Measurements from ENCODE around the gene APOL2. TPM values are rescaled to one million over a fixed set of nuclear protein-coding genes. Genes with fewer than 3 reads are reported as not detected.
"Not testable (repeated sequence)": the region's sequence is repeated elsewhere in the genome, so short reads cannot be mapped to it uniquely, and the experiment has no call there.

The APOL2 gene
- total RNA-seq, 1 donor from 2014 or later: 57.7 TPM

GRCh38 chr22:36196254-36197064, 42.9 kb downstream of the APOL2 start:
- DNase-seq: no peak

- DNase-seq: peak; percentile 84
Measured at GRCh38 chr22:36194971-36195370, 44.4 kb downstream of the APOL2 start.

DNA sequence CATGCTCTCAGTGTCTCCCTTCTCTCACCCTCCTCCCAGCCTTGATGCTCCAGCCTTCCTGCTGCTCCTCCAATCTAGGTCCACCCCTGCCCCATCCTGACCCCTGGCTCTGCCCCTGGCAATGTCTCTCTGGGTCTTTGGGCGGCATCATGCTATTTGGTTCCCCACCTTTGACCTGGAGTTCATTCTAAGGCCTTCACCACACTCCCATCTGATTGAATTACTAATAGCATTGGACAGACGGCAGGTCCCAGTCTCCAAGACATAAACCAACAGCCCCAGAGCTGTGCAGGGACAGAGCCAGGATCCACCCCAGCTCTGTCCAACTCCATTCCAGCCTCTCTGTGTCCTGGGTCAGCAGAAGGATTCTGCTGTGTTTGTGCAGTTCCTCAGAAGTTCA, 44.9 kb downstream of the APOL2 start:
- DNase-seq: no peak

GRCh38 chr22:36193577-36193976, 45.8 kb downstream of the APOL2 start:
- DNase-seq: no peak

GRCh38 chr22:36193171-36193570, 46.2 kb downstream of the APOL2 start:
- DNase-seq: peak; percentile 66

DNA sequence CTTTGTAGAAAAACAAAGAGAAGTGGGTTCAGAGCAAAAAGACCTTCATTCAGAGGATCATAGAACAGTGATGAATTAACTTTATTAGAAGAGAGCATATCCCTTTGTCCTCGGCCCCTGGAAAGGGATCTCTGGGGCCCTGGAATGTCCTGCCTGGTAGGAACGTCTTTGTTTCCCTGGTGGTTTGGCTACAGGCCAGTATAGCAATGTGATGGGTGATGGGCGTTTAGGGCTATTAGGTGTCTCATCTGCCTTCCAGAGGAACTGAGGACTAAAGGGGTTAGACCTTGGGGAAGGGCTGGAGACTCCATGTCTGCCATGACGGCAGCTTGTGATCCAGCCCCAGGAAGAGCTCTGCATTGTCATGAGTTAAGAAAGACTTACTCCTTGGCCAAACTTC, 46.8 kb downstream of the APOL2 start:
- DNase-seq: peak; percentile 47

DNA sequence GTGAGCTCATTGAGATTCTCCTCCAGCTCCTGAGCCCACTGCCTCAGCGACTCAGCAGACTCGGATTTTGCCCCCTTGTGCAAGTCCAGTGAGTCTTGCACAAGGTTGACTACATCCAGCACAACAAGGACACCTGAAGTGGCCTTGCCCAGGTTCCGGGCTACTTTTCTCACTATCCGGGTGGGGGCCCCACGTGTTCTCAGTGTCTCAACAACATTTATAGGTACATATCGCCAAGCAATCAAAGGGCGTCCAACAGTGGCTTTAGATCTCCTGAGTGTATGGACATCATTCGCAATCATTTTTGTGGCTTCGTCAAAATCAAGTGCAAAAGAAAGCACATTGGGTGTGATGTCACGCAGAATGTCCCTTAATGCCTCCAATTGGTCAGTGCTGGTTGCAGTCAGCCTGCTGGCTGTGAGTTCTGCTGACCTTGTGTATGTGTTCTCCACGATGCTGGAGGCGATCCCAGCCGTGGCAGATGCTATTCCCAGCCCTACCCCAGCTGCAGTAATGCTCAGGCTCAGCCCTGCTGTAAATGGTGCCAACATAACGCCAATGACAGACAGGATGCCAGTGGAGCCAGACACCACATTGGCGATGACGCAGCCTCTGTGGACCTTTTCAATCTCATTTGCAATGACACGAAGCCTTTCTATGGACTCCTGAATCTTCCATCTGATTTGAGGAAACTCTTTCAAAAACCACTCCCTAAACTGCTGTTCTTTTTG, 48.1 kb downstream of the APOL2 start:
- DNase-seq: no peak

GRCh38 chr22:36187862-36188261, 51.5 kb downstream of the APOL2 start:
- DNase-seq: not testable (repeated sequence)

DNA sequence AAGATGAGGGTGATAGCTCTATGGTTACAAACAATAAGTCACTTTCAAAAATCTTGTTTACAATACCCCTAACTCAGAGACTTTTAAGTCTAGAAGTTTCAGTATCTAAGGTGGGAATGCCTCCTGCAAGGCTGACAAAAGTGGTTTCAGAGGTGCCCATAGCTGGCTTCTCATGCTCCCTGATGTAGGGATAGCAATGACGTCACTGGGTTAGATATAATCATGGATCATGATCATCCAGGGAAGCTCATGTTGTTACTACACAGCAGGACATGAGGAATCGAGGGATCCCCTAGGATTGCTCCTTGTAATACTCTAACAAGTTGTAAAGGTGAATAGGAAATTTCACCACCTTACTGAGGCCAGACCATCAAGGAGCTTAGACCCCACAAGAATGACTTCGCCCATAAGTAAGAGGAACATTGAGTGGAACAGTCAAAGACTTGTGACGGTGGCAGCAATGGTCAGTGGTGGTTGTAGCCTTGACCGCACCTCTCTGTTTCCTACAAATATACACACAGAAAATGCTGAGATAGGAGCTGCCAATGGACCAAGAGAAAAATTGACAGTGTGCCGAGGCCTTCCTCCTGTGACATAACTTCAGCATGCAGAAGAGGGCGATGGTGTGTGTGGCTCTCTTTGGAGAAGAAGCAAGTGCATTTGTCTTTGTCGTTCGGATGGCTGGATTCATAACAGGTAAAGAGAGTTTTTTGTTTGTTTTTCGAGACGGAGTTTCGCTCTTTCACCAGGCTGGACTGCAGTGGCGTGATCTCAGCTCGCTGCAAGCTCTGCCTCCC, 53.3 kb downstream of the APOL2 start:
- DNase-seq: no peak

DNA sequence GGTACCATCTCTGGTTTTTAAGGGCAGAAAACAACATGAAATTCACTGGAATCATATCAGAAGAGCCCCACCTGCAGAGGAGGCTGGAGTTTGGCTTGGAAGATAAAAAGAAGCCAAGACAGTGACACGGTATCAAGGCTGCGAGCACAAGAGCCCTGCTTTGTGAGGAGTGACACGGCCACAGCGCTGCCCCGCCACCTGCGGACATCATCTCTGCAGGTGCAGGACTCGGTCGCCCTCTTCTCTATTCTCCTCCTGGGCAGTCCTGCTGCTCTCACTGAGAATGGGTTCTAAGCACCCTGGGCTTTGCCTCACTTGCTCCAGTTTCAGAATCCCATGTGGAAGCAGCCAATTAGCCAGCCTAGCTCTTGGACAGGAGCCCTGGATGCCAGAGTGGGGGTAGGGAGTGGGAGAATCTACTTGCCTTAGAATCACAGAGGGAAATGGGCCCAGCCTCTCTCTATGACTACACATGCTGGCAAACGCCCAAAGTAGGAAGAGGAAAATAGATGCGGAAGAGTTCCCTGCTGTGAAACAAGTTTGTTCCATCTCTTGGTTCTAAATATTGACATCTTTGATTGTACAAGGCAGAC, 54.8 kb downstream of the APOL2 start:
- peak; percentile 74 for DNase-seq

GRCh38 chr22:36183446-36183845, 55.9 kb downstream of the APOL2 start:
- DNase-seq: no peak

DNA sequence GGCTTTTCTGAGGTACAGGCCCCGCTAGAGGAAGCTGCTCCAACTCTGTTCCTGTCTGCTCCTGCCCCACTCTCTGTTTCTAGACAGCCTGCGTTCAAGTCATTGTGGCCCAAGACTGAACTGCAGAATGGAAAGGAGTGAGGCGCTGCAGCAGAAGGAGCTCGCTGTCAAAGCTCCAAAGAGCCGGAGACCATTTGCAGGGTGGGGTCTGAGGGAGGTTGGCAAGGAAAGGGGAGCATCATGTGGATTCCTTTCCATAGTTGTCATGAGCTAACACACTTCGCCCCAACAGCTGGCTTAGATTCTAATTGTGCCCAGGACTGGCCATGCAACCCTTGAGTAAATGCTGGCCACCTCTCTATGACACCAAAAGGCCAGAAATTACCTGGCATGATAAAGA, 56.5 kb downstream of the APOL2 start:
- no peak for DNase-seq

GRCh38 chr22:36182056-36182455, 57.3 kb downstream of the APOL2 start:
- DNase-seq: no peak

DNA sequence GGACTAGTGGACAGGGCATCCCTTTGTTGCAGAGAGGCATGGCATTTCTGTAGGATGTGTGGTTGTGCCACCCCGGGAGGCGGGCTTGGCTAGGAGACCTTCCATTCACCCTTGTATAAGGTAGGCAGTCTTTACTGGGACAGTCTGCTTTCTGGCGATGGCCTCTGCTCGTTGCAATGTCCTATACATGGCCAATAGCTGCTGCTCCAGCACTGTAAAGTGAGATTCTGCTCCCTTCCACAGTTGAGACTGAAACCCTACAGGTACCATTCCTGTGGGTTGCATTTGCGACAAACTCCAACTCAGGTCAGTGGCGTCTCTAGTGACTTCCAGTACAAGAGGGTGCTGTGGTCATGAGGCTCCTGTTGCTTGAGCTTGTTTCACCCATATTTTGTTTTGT, 58.4 kb downstream of the APOL2 start:
- no peak for DNase-seq

GRCh38 chr22:36180038-36180880, 59.1 kb downstream of the APOL2 start:
- peak; percentile 88 for DNase-seq

DNA sequence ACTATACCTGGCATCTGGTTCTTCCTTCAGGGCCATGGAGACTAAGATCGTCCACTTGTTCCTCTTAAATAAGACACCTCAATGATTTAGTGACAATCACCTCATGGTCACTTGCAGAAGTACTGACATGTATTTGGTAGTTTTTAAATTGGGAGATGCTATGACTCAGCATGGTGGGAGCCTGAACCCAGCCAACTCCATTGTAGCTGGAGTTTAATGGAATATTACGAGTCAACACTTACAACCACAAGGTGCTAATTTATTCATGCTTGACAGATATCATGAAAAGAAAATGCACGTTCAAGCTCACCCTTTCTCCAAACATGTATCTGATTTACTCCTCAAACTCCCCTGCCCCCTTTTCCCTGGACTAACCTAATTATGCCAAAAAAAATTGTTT, 62.2 kb downstream of the APOL2 start:
- no peak for DNase-seq

Other genes with a start within 250 kb of the APOL2 start
- 107 and 149 TPM in 2 replicates for gene RBFOX2, start 210.7 kb downstream of the APOL2 start, total RNA-seq
- 212 and 214 TPM in 2 replicates for gene APOL3, start 78.8 kb downstream of the APOL2 start, total RNA-seq
- gene APOL4, start 37.7 kb downstream of the APOL2 start, total RNA-seq: 2.4 and 3.1 TPM in 2 replicates
- gene APOL1, start 13.6 kb upstream of the APOL2 start, total RNA-seq: 29.5 and 34.9 TPM in 2 replicates
- 803 and 1,099 TPM in 2 replicates for gene MYH9, start 148.4 kb upstream of the APOL2 start, total RNA-seq
- 22.0 and 30.3 TPM in 2 replicates for gene TXN2, start 242.1 kb upstream of the APOL2 start, total RNA-seq